Kidney epithelial cell (primary cell): Measurements from ENCODE around the gene CCT5. TPM values are rescaled to one million over a fixed set of nuclear protein-coding genes. Genes with fewer than 3 reads are reported as not detected.

ENCODE experiments used
- DNase-seq: peaks from one replicate; pipeline ENCODE4 v3.0.0-alpha.2; 2010; ENCODE audit warnings: low read depth
- H3K27me3 ChIP-seq: 2 replicates; pipeline ENCODE4 v1.6.0; 2011; ENCODE audit warnings: low read length; ENCODE audit not compliant: control insufficient read depth, insufficient read depth
- H3K36me3 ChIP-seq: 2 replicates; pipeline ENCODE4 v1.5.1; 2011; ENCODE audit warnings: low read length; ENCODE audit not compliant: control insufficient read depth, insufficient read depth
- H3K4me3 ChIP-seq: 2 replicates; pipeline ENCODE4 v1.5.1; 2011; ENCODE audit warnings: low read depth, mild to moderate bottlenecking, control low read depth, low read length
- total RNA-seq: library from RNA; depleted of rRNA; stranded (reverse); fragments of >200 nt; gene quantifications from 2 replicates; pipeline ENCODE4 v1.2.3, GENCODE V29; 2015
- TF ChIP-seq, protein P1 (sequence below): IDR thresholded peaks from 2 replicates; pipeline ENCODE4 v1.5.1; 2011; ENCODE audit warnings: mild to moderate bottlenecking, moderate library complexity, low read length, control low read depth, inconsistent platforms; ENCODE audit not compliant: insufficient read depth, poor library complexity, severe bottlenecking

The CCT5 gene
- total RNA-seq, 1 donor from 2014 or later, result 506 TPM

DNA sequence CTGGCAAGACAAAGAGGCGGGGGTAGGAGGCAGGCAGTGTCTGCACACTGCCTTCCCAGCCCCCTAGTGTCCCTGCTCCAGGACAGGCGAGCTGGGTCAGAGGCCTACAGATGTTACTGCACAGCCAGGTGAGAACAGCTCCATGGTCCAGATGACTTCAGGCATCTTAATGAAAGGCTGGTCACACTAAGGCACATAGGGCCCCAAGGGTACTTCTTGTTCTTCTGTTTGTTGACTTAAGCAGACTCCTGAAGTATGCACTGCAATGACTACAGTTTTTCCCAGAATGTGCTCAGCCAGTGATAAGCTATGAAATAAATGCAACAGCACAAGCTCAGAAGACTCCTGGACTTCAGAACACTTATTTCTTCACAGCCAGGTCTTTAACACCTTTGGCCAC lies 27.8 kb upstream of the CCT5 start:
- no peaks in the 10 kb centered on the region for H3K27me3 ChIP-seq
- H3K4me3 ChIP-seq, result no peak overlapping the region
- no peaks in the 10 kb centered on the region for H3K36me3 ChIP-seq
- no peak for DNase-seq
- TF ChIP-seq, protein P1, sequence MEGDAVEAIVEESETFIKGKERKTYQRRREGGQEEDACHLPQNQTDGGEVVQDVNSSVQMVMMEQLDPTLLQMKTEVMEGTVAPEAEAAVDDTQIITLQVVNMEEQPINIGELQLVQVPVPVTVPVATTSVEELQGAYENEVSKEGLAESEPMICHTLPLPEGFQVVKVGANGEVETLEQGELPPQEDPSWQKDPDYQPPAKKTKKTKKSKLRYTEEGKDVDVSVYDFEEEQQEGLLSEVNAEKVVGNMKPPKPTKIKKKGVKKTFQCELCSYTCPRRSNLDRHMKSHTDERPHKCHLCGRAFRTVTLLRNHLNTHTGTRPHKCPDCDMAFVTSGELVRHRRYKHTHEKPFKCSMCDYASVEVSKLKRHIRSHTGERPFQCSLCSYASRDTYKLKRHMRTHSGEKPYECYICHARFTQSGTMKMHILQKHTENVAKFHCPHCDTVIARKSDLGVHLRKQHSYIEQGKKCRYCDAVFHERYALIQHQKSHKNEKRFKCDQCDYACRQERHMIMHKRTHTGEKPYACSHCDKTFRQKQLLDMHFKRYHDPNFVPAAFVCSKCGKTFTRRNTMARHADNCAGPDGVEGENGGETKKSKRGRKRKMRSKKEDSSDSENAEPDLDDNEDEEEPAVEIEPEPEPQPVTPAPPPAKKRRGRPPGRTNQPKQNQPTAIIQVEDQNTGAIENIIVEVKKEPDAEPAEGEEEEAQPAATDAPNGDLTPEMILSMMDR, result no peak

DNA sequence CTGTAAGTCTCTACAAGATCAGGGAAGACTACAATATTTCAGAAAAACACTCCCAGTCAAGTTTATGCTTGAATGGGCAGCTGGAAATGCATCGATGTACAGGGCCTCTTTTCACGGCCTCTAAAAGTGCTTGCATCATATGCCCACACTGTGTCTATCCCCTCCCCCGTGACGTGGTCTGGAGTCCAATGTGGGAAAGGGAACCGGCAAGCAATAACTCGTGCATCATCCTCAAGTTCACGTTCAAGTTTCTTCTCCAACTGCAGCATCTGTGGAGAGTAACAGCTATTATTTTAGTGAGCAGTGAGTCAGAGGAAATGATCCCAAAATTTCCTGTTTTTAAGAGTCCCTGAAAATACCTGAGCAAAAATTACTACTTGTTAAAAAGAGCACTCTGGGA lies 22.7 kb upstream of the CCT5 start:
- no peak for DNase-seq
- TF ChIP-seq, protein P1, result no peak
- no peaks in the 10 kb centered on the region for H3K36me3 ChIP-seq
- H3K27me3 ChIP-seq, result no peaks in the 10 kb centered on the region
- no peak overlapping the region for H3K4me3 ChIP-seq

DNA sequence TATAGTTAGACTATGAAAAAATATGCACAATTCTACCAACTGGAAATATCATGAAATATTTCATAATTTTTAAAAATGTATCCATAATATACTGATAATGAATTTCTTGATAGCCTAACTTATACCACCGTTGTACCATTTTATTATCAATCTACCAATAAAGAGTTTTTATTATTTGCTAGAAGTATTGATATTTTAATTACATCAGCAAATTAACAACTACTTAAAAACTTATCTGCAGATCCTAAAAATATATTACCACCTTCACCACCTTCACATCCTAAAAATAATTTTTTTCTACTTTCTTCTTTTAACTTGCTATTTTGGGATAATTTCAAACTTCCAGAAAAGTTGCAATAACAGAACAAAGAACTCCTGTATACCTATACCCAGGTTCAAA lies 21.8 kb upstream of the CCT5 start:
- no peaks in the 10 kb centered on the region for H3K27me3 ChIP-seq

DNA sequence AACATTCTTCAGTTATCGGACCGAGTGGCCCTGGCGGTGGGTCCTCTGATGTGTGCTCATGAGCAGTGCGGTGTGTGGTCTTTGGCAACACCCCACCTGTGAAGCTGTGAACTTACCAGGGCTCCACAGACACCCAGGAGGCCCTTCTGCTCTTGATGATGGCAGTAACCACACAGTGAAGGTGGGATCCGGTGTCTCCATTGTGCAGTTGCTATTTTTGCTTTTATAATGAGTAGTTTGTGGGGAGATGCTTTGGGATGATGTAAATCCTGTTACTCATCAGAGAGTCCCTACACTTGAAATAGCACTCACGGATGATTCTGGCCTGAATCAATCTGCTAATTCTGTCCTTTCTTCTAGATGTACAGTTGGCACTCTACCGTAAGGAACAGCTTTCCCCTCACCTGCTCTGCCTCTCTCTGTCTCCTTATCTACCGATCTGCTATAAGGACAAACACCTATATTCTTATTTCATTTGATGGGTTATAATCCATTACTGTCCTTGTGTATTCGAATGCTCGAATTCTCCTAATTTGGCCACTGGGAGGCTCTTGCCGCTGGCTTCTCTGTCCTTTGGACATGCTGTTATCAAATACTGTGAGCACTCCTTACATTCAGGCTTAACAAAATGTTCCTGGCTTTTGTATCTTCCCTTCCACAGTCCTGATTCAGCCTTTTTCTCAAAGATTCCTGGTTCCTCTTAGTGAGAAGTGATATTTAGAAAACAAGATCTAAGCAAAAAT lies 20.6 kb upstream of the CCT5 start:
- no peaks in the 10 kb centered on the region for H3K36me3 ChIP-seq
- TF ChIP-seq, protein P1, result peak; percentile 16

More for the DNA sequence above, 21.8 kb upstream of the CCT5 start:
- Histone ChIP-seq H3K4me3 (no peak overlapping the region), H3K36me3 (no peaks in the 10 kb centered on the region)
- DNase-seq, result no peak
- TF ChIP-seq, protein P1, result no peak

DNA sequence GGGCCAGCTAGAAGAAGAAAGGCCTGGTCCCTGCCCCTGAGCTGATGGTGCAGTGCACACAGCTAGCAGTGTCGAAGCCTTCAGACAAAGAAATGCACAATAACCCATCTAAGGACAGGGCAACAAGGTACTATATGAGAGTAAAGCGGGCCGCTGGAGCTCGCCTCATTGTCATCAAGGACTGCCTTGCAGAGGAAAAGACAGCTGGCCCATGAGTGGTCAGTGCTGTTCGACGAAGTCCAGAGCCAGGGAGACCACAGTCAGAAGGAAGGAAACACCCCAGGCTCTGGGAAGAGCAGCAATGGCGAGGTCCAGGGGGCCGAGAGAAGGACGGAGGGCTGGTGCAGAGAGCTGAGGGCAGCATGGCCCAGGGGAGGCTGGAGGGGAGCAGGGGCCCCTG lies 17.7 kb upstream of the CCT5 start:
- Histone ChIP-seq H3K27me3 (no peaks in the 10 kb centered on the region), H3K4me3 (no peak overlapping the region), H3K36me3 (no peaks in the 10 kb centered on the region)
- TF ChIP-seq, protein P1, result no peak
- DNase-seq, result no peak

More for the DNA sequence above, 20.6 kb upstream of the CCT5 start:
- H3K4me3 ChIP-seq, result no peak overlapping the region
- DNase-seq, result no peak
- no peaks in the 10 kb centered on the region for H3K27me3 ChIP-seq

DNA sequence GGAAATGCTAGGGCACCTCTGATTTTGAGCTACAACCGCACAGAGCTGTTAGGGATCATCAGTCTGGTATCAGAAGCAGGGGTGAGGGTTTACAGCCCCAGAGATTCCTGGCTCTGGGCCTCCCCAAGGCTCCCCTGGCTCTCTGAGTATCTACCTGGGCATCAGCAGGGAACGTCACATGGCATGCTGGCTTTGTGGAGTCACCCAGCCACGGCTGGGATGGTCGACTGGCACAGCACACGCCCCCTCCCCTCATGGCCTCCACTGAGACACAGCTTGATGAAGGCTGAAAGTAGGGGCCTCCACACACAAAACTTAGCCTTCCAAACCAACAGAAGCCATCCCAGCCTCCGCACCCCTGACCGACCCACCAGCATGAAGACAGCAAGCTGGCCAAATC lies 17.1 kb upstream of the CCT5 start:
- Histone ChIP-seq H3K36me3 (no peaks in the 10 kb centered on the region), H3K4me3 (no peak overlapping the region), H3K27me3 (no peaks in the 10 kb centered on the region)
- DNase-seq, result no peak
- TF ChIP-seq, protein P1, result no peak
